Esophagus squamous epithelium (tissue), 5 donors: Measurements from ENCODE around the gene NKD1. TPM values are rescaled to one million over a fixed set of nuclear protein-coding genes. Genes with fewer than 3 reads are reported as not detected.

Experiments used
- DNase-seq: peaks from one replicate; lab custom pipeline; 2025; lab: John Stamatoyannopoulos, UW
- H3K27ac ChIP-seq, 4 donors: fragments of 200-600 bp; sonication (generic); one replicate each; pipeline ENCODE4 v1.5.1; 2016 to 2019; ENCODE audit warnings: mild to moderate bottlenecking in 1 of 4
- H3K27me3 ChIP-seq, 4 donors: fragments of 200-600 bp; sonication (generic); 1 replicate in 3 of 4; 2 replicates in 1 of 4; pipeline versions ENCODE4 v1.5.1 to v1.6.0; 2017 to 2021; ENCODE audit warnings: antibody characterized with exemption in 1 of 4
- H3K36me3 ChIP-seq, 3 donors: fragments of 200-600 bp; sonication (generic); one replicate each; pipeline ENCODE4 v1.5.1; 2016 to 2019
- H3K4me1 ChIP-seq, 3 donors: fragments of 200-600 bp; sonication (generic); one replicate each; pipeline ENCODE4 v1.5.1; 2017 to 2019
- H3K4me3 ChIP-seq, 4 donors: fragments of 200-600 bp; sonication (generic); 1 replicate in 3 of 4; 2 replicates in 1 of 4; pipeline ENCODE4 v1.5.1; 2016 to 2019; ENCODE audit warnings: mild to moderate bottlenecking in 2 of 4, moderate library complexity in 1 of 4
- H3K9me3 ChIP-seq, 3 donors: fragments of 200-600 bp; sonication (generic); one replicate each; pipeline ENCODE4 v1.5.1; 2016 to 2019
- POLR2A ChIP-seq, 4 donors: fragments of 450-650 bp; IDR thresholded peaks; one replicate each; pipeline ENCODE4 v1.6.1; 2017; ENCODE audit warnings: antibody characterized with exemption in 4 of 4, mild to moderate bottlenecking in 4 of 4, moderate library complexity in 3 of 4
- WGBS, 2 donors: methylation state at CpG; one replicate each; pipeline ENCODE4 v1.1.5; 2018; 5-methylcytosine and 5-hydroxymethylcytosine counted together
- intact Hi-C: fragments of 100-400 bp; cut with DNase I; formaldehyde crosslinking; loops from one replicate; pipeline ENCODE4 v1.15.0; 2022
- total RNA-seq, 4 donors: library from RNA; depleted of rRNA; stranded (reverse); fragments of >200 nt; gene quantifications; one replicate each; pipeline ENCODE4 v1.1.0, GENCODE V29; 2016
- TF ChIP-seq, protein P1 (sequence below), 6 experiments: fragments of 450-650 bp in 4 of 6; fragments of 200-600 bp in 2 of 6; sonication (generic) in 2 of 6; IDR thresholded peaks; one replicate each; pipeline ENCODE4 v1.5.1; 2016 to 2019; ENCODE audit warnings: antibody characterized with exemption in 6 of 6, mild to moderate bottlenecking in 4 of 6, moderate library complexity in 4 of 6
- donor health status: DM: yes; HTN: yes; CAD: no.

Gene NKD1
- total RNA-seq, 4 donors from 2014 or later: 1.1 to 10.5 (median 3.1) TPM

- DNase-seq: no peak
- Histone ChIP-seq H3K4me3 (no peak overlapping the region), H3K27me3 (peaks cover 0 to 13% (median 0%) of the 10 kb centered on the region in 4 donors), H3K4me1 (no peaks in the 10 kb centered on the region), H3K27ac (no peak overlapping the region), H3K36me3 (no peaks in the 10 kb centered on the region), H3K9me3 (no peaks in the 10 kb centered on the region)
- 82 to 84% methylated on average over 7 to 8 of the region's 8 CpGs for WGBS, 2 donors
- intact Hi-C loops: no loop called here
- TF ChIP-seq POLR2A (IDR thresholded peaks at IDR 0.05): no peak
- TF ChIP-seq, protein P1, sequence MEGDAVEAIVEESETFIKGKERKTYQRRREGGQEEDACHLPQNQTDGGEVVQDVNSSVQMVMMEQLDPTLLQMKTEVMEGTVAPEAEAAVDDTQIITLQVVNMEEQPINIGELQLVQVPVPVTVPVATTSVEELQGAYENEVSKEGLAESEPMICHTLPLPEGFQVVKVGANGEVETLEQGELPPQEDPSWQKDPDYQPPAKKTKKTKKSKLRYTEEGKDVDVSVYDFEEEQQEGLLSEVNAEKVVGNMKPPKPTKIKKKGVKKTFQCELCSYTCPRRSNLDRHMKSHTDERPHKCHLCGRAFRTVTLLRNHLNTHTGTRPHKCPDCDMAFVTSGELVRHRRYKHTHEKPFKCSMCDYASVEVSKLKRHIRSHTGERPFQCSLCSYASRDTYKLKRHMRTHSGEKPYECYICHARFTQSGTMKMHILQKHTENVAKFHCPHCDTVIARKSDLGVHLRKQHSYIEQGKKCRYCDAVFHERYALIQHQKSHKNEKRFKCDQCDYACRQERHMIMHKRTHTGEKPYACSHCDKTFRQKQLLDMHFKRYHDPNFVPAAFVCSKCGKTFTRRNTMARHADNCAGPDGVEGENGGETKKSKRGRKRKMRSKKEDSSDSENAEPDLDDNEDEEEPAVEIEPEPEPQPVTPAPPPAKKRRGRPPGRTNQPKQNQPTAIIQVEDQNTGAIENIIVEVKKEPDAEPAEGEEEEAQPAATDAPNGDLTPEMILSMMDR (IDR thresholded peaks at IDR 0.05): no peak
These were observed 10.5 kb upstream of the NKD1 start for GRCh38 chr16:50537533-50538290.

GRCh38 chr16:50538411-50539052 lies 9.7 kb upstream of the NKD1 start:
- Histone ChIP-seq H3K27me3 (peaks cover 0 to 13% (median 0%) of the 10 kb centered on the region in 4 donors), H3K9me3 (no peaks in the 10 kb centered on the region), H3K36me3 (no peaks in the 10 kb centered on the region), H3K4me3 (no peak overlapping the region), H3K27ac (no peak overlapping the region), H3K4me1 (no peaks in the 10 kb centered on the region)
- DNase-seq: no peak
- intact Hi-C loops: no loop called here
- WGBS, 2 donors: 53 to 71% methylated on average over 8 to 9 of the region's 11 CpGs
- TF ChIP-seq POLR2A (IDR thresholded peaks at IDR 0.05): no peak
- TF ChIP-seq, protein P1 (IDR thresholded peaks at IDR 0.05): no peak

GRCh38 chr16:50539053-50539695 lies 9.0 kb upstream of the NKD1 start:
- intact Hi-C loops: no loop called here
- Histone ChIP-seq H3K27ac (no peak overlapping the region), H3K4me1 (no peaks in the 10 kb centered on the region), H3K4me3 (no peak overlapping the region), H3K9me3 (no peaks in the 10 kb centered on the region), H3K36me3 (no peaks in the 10 kb centered on the region), H3K27me3 (peaks cover 0 to 16% (median 0%) of the 10 kb centered on the region in 4 donors)
- no peak for DNase-seq
- no peak for TF ChIP-seq POLR2A (IDR thresholded peaks at IDR 0.05)
- TF ChIP-seq, protein P1 (IDR thresholded peaks at IDR 0.05): no peak
- 69 to 73% methylated on average over 5 to 15 of the region's 17 CpGs for WGBS, 2 donors

- 89 to 90% methylated on average over 18 to 23 of the region's 23 CpGs for WGBS, 2 donors
These were observed 8.1 kb upstream of the NKD1 start for GRCh38 chr16:50539822-50540710.

More at GRCh38 chr16:50539822-50540710, 8.1 kb upstream of the NKD1 start:
- H3K9me3 ChIP-seq: no peaks in the 10 kb centered on the region
- no peak for TF ChIP-seq POLR2A (IDR thresholded peaks at IDR 0.05)
- TF ChIP-seq, protein P1 (IDR thresholded peaks at IDR 0.05): no peak
- no peaks in the 10 kb centered on the region for H3K4me1 ChIP-seq
- no peak for DNase-seq
- intact Hi-C loops: no loop called here
- H3K27me3 ChIP-seq: peaks cover 0 to 22% (median 0%) of the 10 kb centered on the region in 4 donors
- H3K36me3 ChIP-seq: no peaks in the 10 kb centered on the region
- H3K4me3 ChIP-seq: no peak overlapping the region
- H3K27ac ChIP-seq: no peak overlapping the region
